Neural progenitor cell (in vitro differentiated cells): ENCODE measurements around the gene ZDHHC14. TPM values are rescaled to one million over a fixed set of nuclear protein-coding genes. Genes with fewer than 3 reads are reported as not detected.

Experiments used
- DNase-seq: peaks from one replicate; pipeline ENCODE4 v3.0.0-alpha.2; 2016; ENCODE audit warnings: low spot score
- H2AFZ ChIP-seq: fragments of 200-600 bp; sonication (generic); replicated peaks from 2 replicates; pipeline ENCODE4 v1.6.1; 2016; ENCODE audit warnings: antibody characterized with exemption
- H3F3A ChIP-seq: fragments of 200-600 bp; sonication (generic); 2 replicates; pipeline ENCODE4 v1.6.1; 2016; ENCODE audit warnings: antibody characterized with exemption, low read depth
- H3K27ac ChIP-seq: fragments of 200-600 bp; sonication (generic); 2 replicates; pipeline ENCODE4 v1.5.1; 2016; ENCODE audit warnings: mild to moderate bottlenecking
- H3K27me3 ChIP-seq: fragments of 200-600 bp; sonication (generic); 2 replicates; pipeline ENCODE4 v1.6.1; 2016; ENCODE audit warnings: mild to moderate bottlenecking, moderate library complexity
- H3K36me3 ChIP-seq: fragments of 200-600 bp; sonication (generic); 2 replicates; pipeline ENCODE4 v1.5.1; 2016
- H3K4me1 ChIP-seq: fragments of 200-600 bp; sonication (generic); 2 replicates; pipeline ENCODE4 v1.6.1; 2016; ENCODE audit warnings: mixed run types
- H3K4me2 ChIP-seq: fragments of 200-600 bp; sonication (generic); 2 replicates; pipeline ENCODE4 v1.6.1; 2016
- H3K4me3 ChIP-seq: fragments of 200-600 bp; sonication (generic); 2 replicates; pipeline ENCODE4 v1.5.1; 2016
- H3K79me2 ChIP-seq: fragments of 200-600 bp; sonication (generic); 2 replicates; pipeline ENCODE4 v1.6.1; 2016; ENCODE audit warnings: low read depth
- H3K9ac ChIP-seq: fragments of 200-600 bp; sonication (generic); 2 replicates; pipeline ENCODE4 v1.6.1; 2016
- H3K9me3 ChIP-seq: fragments of 200-600 bp; sonication (generic); 2 replicates; pipeline ENCODE4 v1.5.1; 2016; ENCODE audit warnings: low read depth
- H4K20me1 ChIP-seq: fragments of 200-600 bp; sonication (generic); 2 replicates; pipeline ENCODE4 v1.6.1; 2016; ENCODE audit warnings: low read depth
- H3K27ac Mint-ChIP-seq: 3 replicates; pipeline ENCODE4 v1.8.0; 2021; ENCODE audit warnings: mixed read lengths
- H3K27me3 Mint-ChIP-seq: 2 replicates; pipeline ENCODE4 v1.8.0; 2022; ENCODE audit warnings: low read depth, mild to moderate bottlenecking, inconsistent platforms, moderate library complexity, mixed read lengths; ENCODE audit not compliant: insufficient read depth
- H3K36me3 Mint-ChIP-seq: 3 replicates; pipeline ENCODE4 v1.8.0; 2021; ENCODE audit warnings: mixed read lengths
- H3K4me1 Mint-ChIP-seq: 3 replicates; pipeline ENCODE4 v1.8.0; 2021; ENCODE audit warnings: mixed read lengths
- H3K4me3 Mint-ChIP-seq: 3 replicates; pipeline ENCODE4 v1.8.0; 2021; ENCODE audit warnings: mild to moderate bottlenecking, moderate library complexity, mixed read lengths
- H3K9me3 Mint-ChIP-seq: 3 replicates; pipeline ENCODE4 v1.8.0; 2020; ENCODE audit warnings: mixed read lengths
- CTCF ChIP-seq: fragments of 200-600 bp; sonication (generic); IDR thresholded peaks from 2 replicates; pipeline ENCODE4 v1.5.1; 2017; ENCODE audit warnings: antibody characterized with exemption, mild to moderate bottlenecking
- EZH2 ChIP-seq: fragments of 200-600 bp; sonication (generic); IDR thresholded peaks from 2 replicates; pipeline ENCODE4 v1.6.1; 2017; ENCODE audit warnings: antibody characterized with exemption, mild to moderate bottlenecking, moderate library complexity
- EZH2phosphoT487 ChIP-seq: fragments of 200-600 bp; sonication (generic); IDR thresholded peaks from 2 replicates; pipeline ENCODE4 v1.6.1; 2017; ENCODE audit warnings: antibody characterized with exemption
- total RNA-seq: library from RNA; depleted of rRNA; stranded (reverse); fragments of >200 nt; gene quantifications from 2 replicates; pipeline ENCODE4 v1.2.3, GENCODE V29; 2015; ENCODE audit warnings: low replicate concordance

ZDHHC14 gene
- total RNA-seq, 1 donor from 2014 or later, result 14.5 TPM

- peaks cover 10% of the 10 kb centered on the region for H3K4me1 ChIP-seq
- no peak overlapping the region for H3K9ac ChIP-seq
- no peak overlapping the region for H3K27ac ChIP-seq
- no peak overlapping the region for H2AFZ ChIP-seq
- H3K79me2 ChIP-seq, result no peaks in the 10 kb centered on the region
- Mint-ChIP-seq H3K27ac (no peak overlapping the region), H3K4me1 (no peaks in the 10 kb centered on the region), H3K4me3 (no peak overlapping the region), H3K36me3 (peaks cover 7% of the 10 kb centered on the region), H3K9me3 (no peaks in the 10 kb centered on the region), H3K27me3 (peaks cover 4% of the 10 kb centered on the region)
- no peak overlapping the region for H3K4me3 ChIP-seq
- no peaks in the 10 kb centered on the region for H3K36me3 ChIP-seq
- H3K27me3 ChIP-seq, result no peaks in the 10 kb centered on the region
- no peaks in the 10 kb centered on the region for H3K9me3 ChIP-seq
- H3K4me2 ChIP-seq, result no peak overlapping the region
- DNase-seq, result no peak
- no peaks in the 10 kb centered on the region for H3F3A ChIP-seq
- TF ChIP-seq EZH2phosphoT487 (no peak), CTCF (no peak), EZH2 (no peak)
- H4K20me1 ChIP-seq, result no peaks in the 10 kb centered on the region
Measured at GRCh38 chr6:157675831-157676230, 294.8 kb downstream of the ZDHHC14 start.

- Histone ChIP-seq H3K4me3 (no peak overlapping the region), H3K4me2 (no peak overlapping the region), H3F3A (no peaks in the 10 kb centered on the region), H4K20me1 (no peaks in the 10 kb centered on the region), H3K9ac (no peak overlapping the region), H2AFZ (no peak overlapping the region), H3K27ac (no peak overlapping the region), H3K36me3 (no peaks in the 10 kb centered on the region), H3K9me3 (no peaks in the 10 kb centered on the region), H3K4me1 (peaks cover 10% of the 10 kb centered on the region), H3K27me3 (no peaks in the 10 kb centered on the region), H3K79me2 (no peaks in the 10 kb centered on the region)
- Mint-ChIP-seq H3K27ac (no peak overlapping the region), H3K4me3 (no peak overlapping the region), H3K36me3 (peaks cover 7% of the 10 kb centered on the region), H3K4me1 (no peaks in the 10 kb centered on the region), H3K9me3 (no peaks in the 10 kb centered on the region), H3K27me3 (peaks cover 4% of the 10 kb centered on the region)
- TF ChIP-seq EZH2, result no peak
- TF ChIP-seq EZH2phosphoT487, result no peak
- TF ChIP-seq CTCF, result no peak
- no peak for DNase-seq
Measured at GRCh38 chr6:157676241-157676640, 295.3 kb downstream of the ZDHHC14 start.

GRCh38 chr6:157677235-157677634 is 296.2 kb downstream of the ZDHHC14 start:
- H3K79me2 ChIP-seq, result no peaks in the 10 kb centered on the region
- H3F3A ChIP-seq, result no peaks in the 10 kb centered on the region
- Mint-ChIP-seq H3K4me1 (no peaks in the 10 kb centered on the region), H3K9me3 (no peaks in the 10 kb centered on the region), H3K27me3 (peaks cover 4% of the 10 kb centered on the region), H3K27ac (no peak overlapping the region), H3K4me3 (no peak overlapping the region), H3K36me3 (peaks cover 3% of the 10 kb centered on the region)
- no peak overlapping the region for H3K4me2 ChIP-seq
- no peaks in the 10 kb centered on the region for H3K9me3 ChIP-seq
- no peak for DNase-seq
- no peak overlapping the region for H3K9ac ChIP-seq
- peaks cover 10% of the 10 kb centered on the region for H3K4me1 ChIP-seq
- no peaks in the 10 kb centered on the region for H3K27me3 ChIP-seq
- no peak overlapping the region for H3K27ac ChIP-seq
- TF ChIP-seq CTCF (no peak), EZH2phosphoT487 (no peak), EZH2 (no peak)
- H3K4me3 ChIP-seq, result no peak overlapping the region
- no peaks in the 10 kb centered on the region for H4K20me1 ChIP-seq
- no peak overlapping the region for H2AFZ ChIP-seq
- no peaks in the 10 kb centered on the region for H3K36me3 ChIP-seq
